PFSK-1 (cell line): ENCODE data around the gene PITRM1.

Source experiments
- FOXP2 ChIP-seq: optimal IDR thresholded peaks from 2 replicates; pipeline ENCODE3; 2011; ENCODE audit warnings: borderline replicate concordance, control low read depth, inconsistent platforms; ENCODE audit not compliant: insufficient read depth; ENCODE audit errors: extremely low read length, extremely low read depth
- POLR2AphosphoS5 ChIP-seq: IDR thresholded peaks from 2 replicates; pipeline ENCODE4 v1.6.1; 2012; ENCODE audit warnings: low read depth, mild to moderate bottlenecking, control low read depth, low read length, moderate library complexity
- SIN3A ChIP-seq: IDR thresholded peaks from 2 replicates; pipeline ENCODE4 v1.6.1; 2012; ENCODE audit warnings: mild to moderate bottlenecking, low read length, moderate library complexity, borderline replicate concordance; ENCODE audit not compliant: insufficient read depth
- TAF1 ChIP-seq: IDR thresholded peaks from 2 replicates; pipeline ENCODE4 v1.6.1; 2012; ENCODE audit warnings: low read length, control low read depth, borderline replicate concordance; ENCODE audit not compliant: insufficient read depth
- TF ChIP-seq, protein P1 (sequence below), 2 experiments: IDR thresholded peaks; 2 replicates each; pipeline versions ENCODE4 v1.6.1 to v1.8.0; 2011 to 2012; ENCODE audit warnings: low read depth in 2 of 2, low read length in 2 of 2, control low read depth in 1 of 2, inconsistent platforms in 1 of 2, mild to moderate bottlenecking in 1 of 2, moderate library complexity in 1 of 2; ENCODE audit not compliant: insufficient read depth in 1 of 2

DNA sequence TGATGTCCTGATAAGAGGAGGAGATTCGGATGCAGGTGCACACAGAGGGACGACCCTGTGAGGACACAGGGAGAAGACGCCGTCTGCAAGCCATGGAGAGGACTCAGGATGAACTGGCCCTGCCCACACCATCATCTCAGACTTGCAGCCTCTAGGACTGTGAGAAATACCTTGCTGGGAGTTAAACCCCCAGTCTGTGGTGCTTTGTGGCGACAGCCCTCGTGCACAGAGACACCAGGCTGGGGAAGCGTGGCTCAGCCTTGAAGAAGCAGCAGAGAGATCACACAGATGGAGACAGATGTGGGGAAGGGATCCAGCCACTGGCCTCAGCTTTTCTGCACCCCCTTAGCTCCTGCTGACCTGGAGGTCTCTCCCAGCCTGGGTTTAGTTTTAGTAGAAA is 26.3 kb upstream of the PITRM1 start:
- TF ChIP-seq POLR2AphosphoS5 (no peak), SIN3A (no peak), TAF1 (no peak), FOXP2 (no peak)
- TF ChIP-seq, protein P1, sequence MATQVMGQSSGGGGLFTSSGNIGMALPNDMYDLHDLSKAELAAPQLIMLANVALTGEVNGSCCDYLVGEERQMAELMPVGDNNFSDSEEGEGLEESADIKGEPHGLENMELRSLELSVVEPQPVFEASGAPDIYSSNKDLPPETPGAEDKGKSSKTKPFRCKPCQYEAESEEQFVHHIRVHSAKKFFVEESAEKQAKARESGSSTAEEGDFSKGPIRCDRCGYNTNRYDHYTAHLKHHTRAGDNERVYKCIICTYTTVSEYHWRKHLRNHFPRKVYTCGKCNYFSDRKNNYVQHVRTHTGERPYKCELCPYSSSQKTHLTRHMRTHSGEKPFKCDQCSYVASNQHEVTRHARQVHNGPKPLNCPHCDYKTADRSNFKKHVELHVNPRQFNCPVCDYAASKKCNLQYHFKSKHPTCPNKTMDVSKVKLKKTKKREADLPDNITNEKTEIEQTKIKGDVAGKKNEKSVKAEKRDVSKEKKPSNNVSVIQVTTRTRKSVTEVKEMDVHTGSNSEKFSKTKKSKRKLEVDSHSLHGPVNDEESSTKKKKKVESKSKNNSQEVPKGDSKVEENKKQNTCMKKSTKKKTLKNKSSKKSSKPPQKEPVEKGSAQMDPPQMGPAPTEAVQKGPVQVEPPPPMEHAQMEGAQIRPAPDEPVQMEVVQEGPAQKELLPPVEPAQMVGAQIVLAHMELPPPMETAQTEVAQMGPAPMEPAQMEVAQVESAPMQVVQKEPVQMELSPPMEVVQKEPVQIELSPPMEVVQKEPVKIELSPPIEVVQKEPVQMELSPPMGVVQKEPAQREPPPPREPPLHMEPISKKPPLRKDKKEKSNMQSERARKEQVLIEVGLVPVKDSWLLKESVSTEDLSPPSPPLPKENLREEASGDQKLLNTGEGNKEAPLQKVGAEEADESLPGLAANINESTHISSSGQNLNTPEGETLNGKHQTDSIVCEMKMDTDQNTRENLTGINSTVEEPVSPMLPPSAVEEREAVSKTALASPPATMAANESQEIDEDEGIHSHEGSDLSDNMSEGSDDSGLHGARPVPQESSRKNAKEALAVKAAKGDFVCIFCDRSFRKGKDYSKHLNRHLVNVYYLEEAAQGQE (IDR thresholded peaks at IDR 0.05; ENCODE audit: insufficient read depth in 1 of 2, low read depth in 2 of 2, low read length in 2 of 2), result no peak
